B cell (primary cell): ENCODE measurements around the gene SNTG2. TPM values are rescaled to one million over a fixed set of nuclear protein-coding genes. Genes with fewer than 3 reads are reported as not detected.

Experiments
- ATAC-seq: fragments of 200-7000 bp; cut with Tn5 transposase; one replicate; pipeline ENCODE4 v1.10.0; 2021; ENCODE audit warnings: low read depth, mild to moderate bottlenecking, moderate number of reproducible peaks, moderate library complexity
- CTCF ChIA-PET: fragments of 350-600 bp; sonication (Branson Sonifier 250); formaldehyde crosslinking; loops from one replicate; lab custom pipeline; 2021; ENCODE audit warnings: antibody characterized with exemption, inconsistent platforms; lab: Charles Lee
- POLR2A ChIA-PET: fragments of 350-600 bp; sonication (Branson Sonifier 250); formaldehyde crosslinking; loops from one replicate; lab custom pipeline; 2021; ENCODE audit warnings: antibody characterized with exemption; lab: Charles Lee
- DNase-seq: peaks from one replicate; pipeline ENCODE4 v3.0.0; 2013
- H2AFZ ChIP-seq: 2 replicates; pipeline ENCODE4 v1.6.1; 2012; ENCODE audit warnings: mild to moderate bottlenecking, low read depth, low read length; ENCODE audit not compliant: insufficient read depth, poor library complexity, severe bottlenecking
- H3K27ac ChIP-seq, 2 donors: 1 replicate in 1 of 2; 2 replicates in 1 of 2; pipeline ENCODE4 v1.5.1; 2012 to 2013; ENCODE audit warnings: low read length in 2 of 2, mild to moderate bottlenecking in 2 of 2, moderate library complexity in 1 of 2
- H3K27me3 ChIP-seq, 4 experiments: fragments of 200-600 bp in 1 of 4; sonication (generic) in 1 of 4; replicated peaks in 1 of 4; 1 replicate in 2 of 4; 2 replicates in 2 of 4; pipeline versions ENCODE4 v1.6.1 to v1.7.0; 2013 to 2016; ENCODE audit warnings: low read length in 3 of 4, mild to moderate bottlenecking in 2 of 4, mixed read lengths in 1 of 4, moderate library complexity in 1 of 4; ENCODE audit not compliant: insufficient read depth in 4 of 4, control insufficient read depth in 3 of 4; ENCODE audit errors: control extremely low read depth in 1 of 4
- H3K36me3 ChIP-seq, 2 experiments: replicated peaks in 1 of 2; 1 replicate in 1 of 2; 2 replicates in 1 of 2; pipeline versions ENCODE4 v1.6.1 to v1.7.1; 2013; ENCODE audit warnings: low read length in 1 of 2; ENCODE audit not compliant: insufficient read depth in 2 of 2, control insufficient read depth in 1 of 2; ENCODE audit errors: control extremely low read depth in 1 of 2, extremely low read depth in 1 of 2
- H3K4me1 ChIP-seq, 2 donors: fragments of 200-600 bp in 1 of 2; sonication (generic) in 1 of 2; 1 replicate in 1 of 2; 2 replicates in 1 of 2; pipeline versions ENCODE4 v1.5.1 to v1.6.1; 2013 to 2017; ENCODE audit warnings: low read length in 2 of 2; ENCODE audit not compliant: control insufficient read depth in 2 of 2, insufficient read depth in 2 of 2
- H3K4me2 ChIP-seq: replicated peaks from 2 replicates; pipeline ENCODE3; 2012; ENCODE audit warnings: mild to moderate bottlenecking, low read depth, low read length; ENCODE audit not compliant: poor library complexity, severe bottlenecking
- H3K4me3 ChIP-seq, 5 experiments: fragments of 200-600 bp in 1 of 5; sonication (generic) in 1 of 5; 1 replicate in 3 of 5; 2 replicates in 2 of 5; pipeline versions ENCODE4 v1.5.1 to v1.7.0; 2011 to 2016; ENCODE audit warnings: low read length in 4 of 5, mild to moderate bottlenecking in 4 of 5, low read depth in 2 of 5, control low read depth in 1 of 5, moderate library complexity in 1 of 5; ENCODE audit not compliant: insufficient read depth in 1 of 5; ENCODE audit errors: control extremely low read depth in 1 of 5, extremely low read depth in 1 of 5
- H3K79me2 ChIP-seq: fragments of 200-600 bp; sonication (generic); one replicate; pipeline ENCODE4 v1.6.0; 2016; ENCODE audit warnings: low read length; ENCODE audit not compliant: control insufficient read depth, insufficient read depth
- H3K9ac ChIP-seq: fragments of 200-600 bp; sonication (generic); 2 replicates; pipeline ENCODE4 v1.6.1; 2017; ENCODE audit warnings: mild to moderate bottlenecking, low read length, moderate library complexity
- H3K9me3 ChIP-seq, 3 donors: one replicate each; pipeline versions ENCODE4 v1.6.1 to v1.7.1; 2013; ENCODE audit warnings: low read length in 2 of 3; ENCODE audit not compliant: control insufficient read depth in 2 of 3, insufficient read depth in 1 of 3; ENCODE audit errors: control extremely low read depth in 1 of 3
- H4K20me1 ChIP-seq: 2 replicates; pipeline ENCODE4 v1.6.0; 2012; ENCODE audit warnings: mild to moderate bottlenecking, low read length; ENCODE audit not compliant: insufficient read depth, control insufficient read depth, poor library complexity, severe bottlenecking
- H3K27ac Mint-ChIP-seq: one replicate; pipeline ENCODE4 v1.8.0; 2021; ENCODE audit warnings: mixed read lengths
- H3K27me3 Mint-ChIP-seq: one replicate; pipeline ENCODE4 v1.8.0; 2021; ENCODE audit warnings: mixed read lengths
- H3K4me1 Mint-ChIP-seq: one replicate; pipeline ENCODE4 v1.8.0; 2021; ENCODE audit warnings: mixed read lengths
- H3K4me3 Mint-ChIP-seq: one replicate; pipeline ENCODE4 v1.8.0; 2021; ENCODE audit warnings: mixed read lengths
- H3K9me3 Mint-ChIP-seq: one replicate; pipeline ENCODE4 v1.8.0; 2022; ENCODE audit warnings: mixed read lengths; ENCODE audit not compliant: insufficient read depth
- CTCF ChIP-seq: fragments of 200-600 bp; IDR thresholded peaks from one replicate; pipeline ENCODE4 v1.8.0; 2022; ENCODE audit warnings: antibody characterized with exemption, mild to moderate bottlenecking
- EZH2 ChIP-seq: IDR thresholded peaks from 2 replicates; pipeline ENCODE4 v1.6.1; 2012; ENCODE audit warnings: borderline replicate concordance, low read depth, mild to moderate bottlenecking, moderate library complexity, low read length; ENCODE audit not compliant: insufficient read depth, poor library complexity, severe bottlenecking
- WGBS: methylation state at CpG from one replicate; pipeline ENCODE4 v1.1.5; 2013; ENCODE audit warnings: missing lambda C conversion rate; ENCODE audit not compliant: insufficient coverage; 5-methylcytosine and 5-hydroxymethylcytosine counted together
- intact Hi-C: fragments of 100-400 bp; cut with micrococcal nuclease; formaldehyde crosslinking; loops from one replicate; pipeline ENCODE4 v1.10.0; 2022
- polyA plus RNA-seq: library from polyadenylated mRNA; depleted of rRNA; stranded (reverse); fragments of >200 nt; gene quantifications from 2 replicates; pipeline ENCODE4 v1.2.3, GENCODE V29; 2012
- total RNA-seq, 2 donors: library from RNA; stranded (reverse); fragments of 120-200 nt in 1 of 2; gene quantifications; 1 replicate in 1 of 2; 2 replicates in 1 of 2; pipeline versions ENCODE4 v1.2.3 to v1.2.4, GENCODE V29; 2013 to 2022

Gene SNTG2
- total and polyA plus RNA-seq, 2 donors (not counting 1 experiment from before 2014, with no cell fraction given): 2.1 to 2.4 TPM

GRCh38 chr2:1020206-1020605, 69.6 kb downstream of the SNTG2 start:
- H3K9me3 ChIP-seq: peaks cover 0 to 3% (median 0%) of the 10 kb centered on the region in 3 donors

GRCh38 chr2:1022178-1022577, 71.5 kb downstream of the SNTG2 start:
- Mint-ChIP-seq H3K27ac (no peak overlapping the region), H3K27me3 (peaks cover 4% of the 10 kb centered on the region)
- no peak for ATAC-seq

More at GRCh38 chr2:1020206-1020605, 69.6 kb downstream of the SNTG2 start:
- H3K4me3 ChIP-seq: no peak overlapping the region
- H3K27ac ChIP-seq: no peak overlapping the region
- no peak overlapping the region for H3K4me3 Mint-ChIP-seq
- WGBS: no CpG with 5 or more reads among the region's 3 CpGs
- H3K27me3 Mint-ChIP-seq: no peaks in the 10 kb centered on the region
- TF ChIP-seq CTCF (no peak), EZH2 (no peak)
- no peaks in the 10 kb centered on the region for H3K27me3 ChIP-seq
- H2AFZ ChIP-seq: no peak overlapping the region
- H3K36me3 ChIP-seq: no peaks in the 10 kb centered on the region
- no peak overlapping the region for H3K27ac Mint-ChIP-seq
- H3K9me3 Mint-ChIP-seq: no peaks in the 10 kb centered on the region
- H4K20me1 ChIP-seq: no peaks in the 10 kb centered on the region
- H3K9ac ChIP-seq: no peak overlapping the region
- ATAC-seq (no peak), DNase-seq (no peak)
- H3K79me2 ChIP-seq: no peaks in the 10 kb centered on the region
- H3K4me1 Mint-ChIP-seq: no peaks in the 10 kb centered on the region
- ChIA-PET CTCF (no interaction called here), POLR2A (no interaction called here)
- intact Hi-C loops: no loop called here
- no peaks in the 10 kb centered on the region for H3K4me1 ChIP-seq
- H3K4me2 ChIP-seq: no peak overlapping the region

More at GRCh38 chr2:1022178-1022577, 71.5 kb downstream of the SNTG2 start:
- Histone ChIP-seq H3K36me3 (no peaks in the 10 kb centered on the region), H3K4me3 (no peak overlapping the region), H3K9me3 (peaks cover 0 to 3% (median 0%) of the 10 kb centered on the region in 3 donors), H3K9ac (no peak overlapping the region), H2AFZ (no peak overlapping the region), H3K4me1 (no peaks in the 10 kb centered on the region), H4K20me1 (no peaks in the 10 kb centered on the region), H3K27ac (no peak overlapping the region), H3K27me3 (no peaks in the 10 kb centered on the region), H3K4me2 (no peak overlapping the region), H3K79me2 (no peaks in the 10 kb centered on the region)
- CTCF ChIA-PET: no interaction called here
- H3K4me3 Mint-ChIP-seq: no peak overlapping the region
- 94% methylated on average over 17 of the region's 17 CpGs for WGBS
- H3K4me1 Mint-ChIP-seq: no peaks in the 10 kb centered on the region
- TF ChIP-seq CTCF (no peak), EZH2 (no peak)
- no peaks in the 10 kb centered on the region for H3K9me3 Mint-ChIP-seq
- intact Hi-C loops: no loop called here
- no peak for DNase-seq
- POLR2A ChIA-PET: no interaction called here
